Measurements from ENCODE around the gene RGS7.

- TF ChIP-seq CTCF (IDR thresholded peaks at IDR 0.05; ENCODE audit: poor library complexity, severe bottlenecking) (no peak), MXI1 (conservative IDR thresholded peaks at IDR 0.05; ENCODE audit: poor library complexity, severe bottlenecking) (no peak), SMC3 (conservative IDR thresholded peaks at IDR 0.05; ENCODE audit: poor library complexity) (no peak), REST (IDR thresholded peaks at IDR 0.05; ENCODE audit: borderline replicate concordance) (no peak), POLR2AphosphoS5 (IDR thresholded peaks at IDR 0.05) (no peak), TAF1 (IDR thresholded peaks at IDR 0.05; ENCODE audit: low read depth) (no peak), EZH2 (IDR thresholded peaks at IDR 0.05; ENCODE audit: borderline replicate concordance, insufficient read depth, low read length, poor library complexity, severe bottlenecking) (no peak)
Measured at GRCh38 chr1:240905225-240905765, 451.7 kb downstream of the RGS7 start.
